Non-pigmented ciliary epithelial cell (primary cell): Measurements from ENCODE around the gene AMFR.
A peak's percentile ranks its signal among the peaks of the same experiment; 100 is the strongest.

Experiments used
- DNase-seq: peaks from one replicate; pipeline ENCODE4 v3.0.0-alpha.2; 2010; ENCODE audit warnings: low read depth

AMFR gene

GRCh38 chr16:56425439-56425832, at the start of gene AMFR:
Gene AMFR, minus strand, starts transcription at chr16:56425545. Its CDS starts 218 bp downstream, at chr16:56425327.
- peak; percentile 14 for DNase-seq

GRCh38 chr16:56470666-56471065, 45.3 kb upstream of the AMFR start:
- no peak for DNase-seq

GRCh38 chr16:56470232-56470631, 44.9 kb upstream of the AMFR start:
- no peak for DNase-seq

GRCh38 chr16:56469748-56470147, 44.4 kb upstream of the AMFR start:
- no peak for DNase-seq

- no peak for DNase-seq
Observed at GRCh38 chr16:56468800-56469199, 43.5 kb upstream of the AMFR start.

- no peak for DNase-seq
Observed at GRCh38 chr16:56466344-56466743, 41.0 kb upstream of the AMFR start.

- no peak for DNase-seq
Observed at GRCh38 chr16:56463153-56463552, 37.8 kb upstream of the AMFR start.

- no peak for DNase-seq
Observed at GRCh38 chr16:56462064-56462796, 36.9 kb upstream of the AMFR start.

GRCh38 chr16:56460101-56460500, 34.8 kb upstream of the AMFR start:
- DNase-seq: no peak

- DNase-seq: no peak
Observed at GRCh38 chr16:56457927-56458470, 32.7 kb upstream of the AMFR start.

- DNase-seq: no peak
Observed at GRCh38 chr16:56451753-56452689, 26.7 kb upstream of the AMFR start.

- DNase-seq: peak; percentile 95
Observed at GRCh38 chr16:56450986-56451752, 25.8 kb upstream of the AMFR start, which contains the start of the genes NUDT21 and OGFOD1. Gene NUDT21, minus strand, starts transcription at chr16:56451332. Its CDS starts 130 bp downstream, at chr16:56451202. Gene OGFOD1, plus strand, starts transcription at chr16:56451554. Its CDS starts 59 bp downstream, at chr16:56451613.

- DNase-seq: no peak
Observed at GRCh38 chr16:56450275-56450985, 25.1 kb upstream of the AMFR start.

GRCh38 chr16:56448005-56448404, 22.7 kb upstream of the AMFR start:
- no peak for DNase-seq

- no peak for DNase-seq
Observed at GRCh38 chr16:56447286-56447685, 21.9 kb upstream of the AMFR start.

GRCh38 chr16:56438038-56438437, 12.7 kb upstream of the AMFR start:
- DNase-seq: no peak

- no peak for DNase-seq
Observed at GRCh38 chr16:56436258-56436657, 10.9 kb upstream of the AMFR start.

GRCh38 chr16:56428091-56428490, 2.7 kb upstream of the AMFR start:
- DNase-seq: no peak

GRCh38 chr16:56426585-56426984, 1.2 kb upstream of the AMFR start:
- DNase-seq: no peak

- DNase-seq: no peak
Observed at GRCh38 chr16:56424791-56425438, 430 bp downstream of the AMFR start.

GRCh38 chr16:56424404-56424764, 961 bp downstream of the AMFR start:
- no peak for DNase-seq
